IMR-90 (cell line): ENCODE data around the gene RASGRP4. TPM values are rescaled to one million over a fixed set of nuclear protein-coding genes. Genes with fewer than 3 reads are reported as not detected.
A peak's percentile ranks its signal among the peaks of the same experiment; 100 is the strongest.

ENCODE experiments used
- ATAC-seq: fragments of 200-7000 bp; cut with Tn5 transposase; 2 replicates; pipeline ENCODE4 v1.9.1; 2020; ENCODE audit warnings: low read depth, mild to moderate bottlenecking, moderate library complexity
- BruUV-seq: library from RNA; stranded (reverse); fragments of 400-500 nt; replicated peaks from 2 replicates; lab custom pipeline; 2021; lab: Mats Ljungman, UMichigan
- CTCF ChIA-PET: fragments of 300-600 bp; formaldehyde crosslinking; extraction: SDS; loops from one replicate; lab custom pipeline; 2021; ENCODE audit warnings: antibody characterized with exemption; lab: Yijun Ruan, JAX
- POLR2A ChIA-PET: fragments of 300-600 bp; sonication (Branson Sonifier 250); formaldehyde crosslinking; loops from one replicate; lab custom pipeline; 2022; ENCODE audit warnings: antibody characterized with exemption; ENCODE audit not compliant: unreplicated experiment; lab: Charles Lee
- DNase-seq: peaks from one replicate; pipeline ENCODE4 v3.0.0; 2013
- H2AFZ ChIP-seq: replicated peaks from 2 replicates; pipeline ENCODE3; 2013; ENCODE audit warnings: low read length, mild to moderate bottlenecking; ENCODE audit not compliant: poor library complexity
- H2AK5ac ChIP-seq: 2 replicates; pipeline ENCODE4 v1.6.1; 2013; ENCODE audit warnings: low read depth, low read length, inconsistent platforms
- H2AK9ac ChIP-seq: replicated peaks from 2 replicates; pipeline ENCODE3; 2013; ENCODE audit warnings: mild to moderate bottlenecking, low read depth, low read length, moderate library complexity; ENCODE audit not compliant: poor library complexity
- H2BK120ac ChIP-seq: 2 replicates; pipeline ENCODE4 v1.6.1; 2013; ENCODE audit warnings: low read depth, low read length, inconsistent platforms
- H2BK15ac ChIP-seq: 3 replicates; pipeline ENCODE4 v1.6.1; 2013; ENCODE audit warnings: low read depth, low read length, inconsistent platforms
- H2BK20ac ChIP-seq: 2 replicates; pipeline ENCODE4 v1.6.1; 2013; ENCODE audit warnings: low read depth, mild to moderate bottlenecking, inconsistent platforms, low read length, moderate library complexity
- H2BK5ac ChIP-seq: 2 replicates; pipeline ENCODE4 v1.6.1; 2013; ENCODE audit warnings: mild to moderate bottlenecking, low read depth, low read length, inconsistent platforms; ENCODE audit not compliant: poor library complexity, severe bottlenecking
- H3K14ac ChIP-seq: replicated peaks from 2 replicates; pipeline ENCODE4 v1.6.1; 2013; ENCODE audit warnings: low read depth, low read length, inconsistent platforms
- H3K18ac ChIP-seq: 2 replicates; pipeline ENCODE4 v1.6.1; 2013; ENCODE audit warnings: low read depth, low read length, control low read depth
- H3K23ac ChIP-seq: 2 replicates; pipeline ENCODE4 v1.6.1; 2013; ENCODE audit warnings: low read depth, low read length, inconsistent platforms
- H3K27ac ChIP-seq: 2 replicates; pipeline ENCODE4 v1.5.1; 2013; ENCODE audit warnings: mild to moderate bottlenecking, control low read depth, low read length; ENCODE audit not compliant: insufficient read depth
- H3K27me3 ChIP-seq: 2 replicates; pipeline ENCODE4 v1.6.1; 2013; ENCODE audit warnings: low read length; ENCODE audit not compliant: control insufficient read depth, insufficient read depth
- H3K36me3 ChIP-seq: 2 replicates; pipeline ENCODE4 v1.6.1; 2013; ENCODE audit warnings: low read length, mixed read lengths; ENCODE audit not compliant: control insufficient read depth, insufficient read depth
- H3K4ac ChIP-seq: 2 replicates; pipeline ENCODE4 v1.6.1; 2013; ENCODE audit warnings: low read depth, low read length, inconsistent platforms
- H3K4me1 ChIP-seq: 2 replicates; pipeline ENCODE4 v1.6.1; 2013; ENCODE audit warnings: low read length, mixed read lengths; ENCODE audit not compliant: control insufficient read depth, insufficient read depth
- H3K4me2 ChIP-seq: 2 replicates; pipeline ENCODE4 v1.6.1; 2013; ENCODE audit warnings: low read depth, mild to moderate bottlenecking, control low read depth, low read length, moderate library complexity
- H3K4me3 ChIP-seq: 2 replicates; pipeline ENCODE4 v1.5.1; 2013; ENCODE audit warnings: low read depth, mild to moderate bottlenecking, control low read depth, low read length, moderate library complexity; ENCODE audit not compliant: insufficient read depth
- H3K56ac ChIP-seq: 2 replicates; pipeline ENCODE4 v1.6.1; 2013; ENCODE audit warnings: low read length, inconsistent platforms; ENCODE audit not compliant: insufficient read depth; ENCODE audit errors: extremely low read depth
- H3K79me1 ChIP-seq, 2 experiments: 2 replicates each; pipeline ENCODE4 v1.6.1; 2013; ENCODE audit warnings: low read length in 2 of 2, inconsistent platforms in 1 of 2, low read depth in 1 of 2
- H3K9ac ChIP-seq: 2 replicates; pipeline ENCODE4 v1.6.1; 2013; ENCODE audit warnings: low read depth, low read length, control low read depth
- H3K9me1 ChIP-seq: 2 replicates; pipeline ENCODE4 v1.6.1; 2013; ENCODE audit warnings: low read length, inconsistent platforms; ENCODE audit not compliant: insufficient read depth
- H3K9me3 ChIP-seq: 2 replicates; pipeline ENCODE4 v1.6.1; 2013; ENCODE audit warnings: low read length; ENCODE audit not compliant: control insufficient read depth, insufficient read depth
- H4K20me1 ChIP-seq: 2 replicates; pipeline ENCODE4 v1.6.1; 2013; ENCODE audit warnings: low read length, inconsistent platforms; ENCODE audit not compliant: insufficient read depth
- H4K5ac ChIP-seq: 2 replicates; pipeline ENCODE4 v1.6.1; 2013; ENCODE audit warnings: mild to moderate bottlenecking, low read depth, low read length, control low read depth
- H4K8ac ChIP-seq, 2 experiments: 2 replicates each; pipeline ENCODE4 v1.6.1; 2013; ENCODE audit warnings: low read depth in 2 of 2, low read length in 2 of 2, control low read depth in 1 of 2, inconsistent platforms in 1 of 2
- H4K91ac ChIP-seq: 2 replicates; pipeline ENCODE4 v1.6.1; 2013; ENCODE audit warnings: low read depth, low read length, inconsistent platforms; ENCODE audit not compliant: insufficient read depth
- CHD1 ChIP-seq: IDR thresholded peaks from 2 replicates; pipeline ENCODE4 v1.6.1; 2012; ENCODE audit warnings: low read depth, low read length, improper control_type of control experiment
- ELK1 ChIP-seq: fragments of 150-350 bp; IDR thresholded peaks from 2 replicates; pipeline ENCODE4 v1.6.1; 2016; ENCODE audit warnings: low read depth, mild to moderate bottlenecking, low read length, moderate library complexity, borderline replicate concordance
- MAFK ChIP-seq: IDR thresholded peaks from 2 replicates; pipeline ENCODE4 v1.6.1; 2012; ENCODE audit warnings: low read depth, low read length, improper control_type of control experiment
- MXI1 ChIP-seq: IDR thresholded peaks from 2 replicates; pipeline ENCODE4 v1.6.1; 2012; ENCODE audit warnings: low read depth, mild to moderate bottlenecking, low read length, moderate library complexity, borderline replicate concordance
- POLR2A ChIP-seq: IDR thresholded peaks from 2 replicates; pipeline ENCODE4 v1.6.1; 2012; ENCODE audit warnings: mild to moderate bottlenecking, low read depth, low read length
- RCOR1 ChIP-seq: IDR thresholded peaks from 2 replicates; pipeline ENCODE4 v1.6.1; 2012; ENCODE audit warnings: mild to moderate bottlenecking, low read length, improper control_type of control experiment; ENCODE audit not compliant: insufficient replicate concordance
- USF2 ChIP-seq: fragments of 150-350 bp; IDR thresholded peaks from 2 replicates; pipeline ENCODE4 v1.6.1; 2017; ENCODE audit warnings: mild to moderate bottlenecking, antibody characterized with exemption, low read length, low read depth
- WGBS, 2 experiments: methylation state at CpG; one replicate each; pipeline versions ENCODE4 v1.1.5 to v1.1.7; 2013; ENCODE audit warnings: missing lambda C conversion rate in 2 of 2; ENCODE audit not compliant: insufficient read length in 1 of 2; ENCODE audit errors: extremely low coverage in 2 of 2; 5-methylcytosine and 5-hydroxymethylcytosine counted together
- dilution Hi-C: fragments of 300-500 bp; cut with HindIII; formaldehyde crosslinking; loops from one replicate; pipeline ENCODE4 v1.14.3; 2018; ENCODE audit warnings: low sequenced_read_pairs; ENCODE audit not compliant: unreplicated experiment
- in situ Hi-C: fragments of 300-500 bp; cut with MboI; formaldehyde crosslinking; loops from 3 replicates; pipeline ENCODE4 v1.14.3; 2019; ENCODE audit warnings: low sequenced_read_pairs, inconsistent platforms, mixed read lengths
- intact Hi-C: fragments of 100-400 bp; cut with micrococcal nuclease; formaldehyde crosslinking; loops from 2 replicates; pipeline ENCODE4 v1.10.0; 2022
- polyA plus RNA-seq, 3 experiments: library from polyadenylated mRNA; depleted of rRNA; stranded (reverse); fragments of >200 nt; gene quantifications; 2 replicates each; pipeline ENCODE4 v1.2.3, GENCODE V29; 2012; ENCODE audit warnings: low replicate concordance in 1 of 3
- total RNA-seq: library from RNA; depleted of rRNA; stranded (reverse); fragments of >200 nt; gene quantifications from 2 replicates; pipeline ENCODE4 v1.2.3, GENCODE V29; 2012

Gene RASGRP4
- total and polyA plus RNA-seq, 2 of the 4 experiments (the other 2 are of a cell fraction), result not detected

GRCh38 chr19:38449518-38449917 is 23.5 kb upstream of the RASGRP4 start:
- no peak for TF ChIP-seq USF2
- no peak for TF ChIP-seq CHD1
- TF ChIP-seq MAFK, result no peak
- no peak for TF ChIP-seq RCOR1
- TF ChIP-seq ELK1, result no peak
- no peak for TF ChIP-seq POLR2A
- no peak for TF ChIP-seq MXI1
- no peak overlapping the region for H3K9ac ChIP-seq
- no peaks in the 10 kb centered on the region for H3K36me3 ChIP-seq
- no peak overlapping the region for H3K4me3 ChIP-seq
- no peak overlapping the region for H2BK20ac ChIP-seq
- H2AK5ac ChIP-seq, result no peak overlapping the region
- no peak overlapping the region for H4K8ac ChIP-seq
- H4K5ac ChIP-seq, result no peak overlapping the region
- H3K27ac ChIP-seq, result no peak overlapping the region
- no peak overlapping the region for H2BK5ac ChIP-seq
- H3K56ac ChIP-seq, result no peak overlapping the region
- intact Hi-C loops (no loop called here), dilution Hi-C loops (no loop called here), in situ Hi-C loops (no loop called here)
- H2BK120ac ChIP-seq, result no peak overlapping the region
- ChIA-PET CTCF (no interaction called here), POLR2A (no interaction called here)
- H3K9me3 ChIP-seq, result no peaks in the 10 kb centered on the region
- no peak for DNase-seq
- no peak overlapping the region for H2BK15ac ChIP-seq
- BruUV-seq, result no TSS peak
- H3K14ac ChIP-seq, result no peak overlapping the region
- no peak overlapping the region for H2AFZ ChIP-seq
- no peak overlapping the region for H3K18ac ChIP-seq
- peaks cover 6% of the 10 kb centered on the region; the same call in 1 of the 2 replicates for H3K27me3 ChIP-seq
- no peaks in the 10 kb centered on the region for H3K79me1 ChIP-seq
- ATAC-seq, result no peak
- no peak overlapping the region for H3K4ac ChIP-seq
- no peak overlapping the region for H3K4me2 ChIP-seq
- no peak overlapping the region for H4K91ac ChIP-seq
- H3K4me1 ChIP-seq, result no peaks in the 10 kb centered on the region
- no peaks in the 10 kb centered on the region for H4K20me1 ChIP-seq
- no CpG with 5 or more reads among the region's 5 CpGs for WGBS, 2 experiments
- no peak overlapping the region for H3K23ac ChIP-seq
- no peaks in the 10 kb centered on the region for H3K9me1 ChIP-seq
- H2AK9ac ChIP-seq, result peak overlapping the region; percentile 24
